NCI-H774 (cell line): ENCODE results near the gene DYRK1A.
"Not testable (repeated sequence)": the region's sequence is repeated elsewhere in the genome, so short reads cannot be mapped to it uniquely, and the experiment has no call there.

Experiments used
- DNase-seq: peaks from one replicate; lab custom pipeline; 2025; lab: John Stamatoyannopoulos, UW

Gene DYRK1A

GRCh38 chr21:37366482-37367316 lies at the start of gene DYRK1A:
TSS of gene DYRK1A (plus strand) at chr21:37366773. CDS start at chr21:37420375, 53,602 bp downstream.
- peak; percentile 99 for DNase-seq

GRCh38 chr21:37319551-37319950 lies 47.0 kb upstream of the DYRK1A start:
- DNase-seq: no peak

- DNase-seq: no peak
These were observed 44.5 kb upstream of the DYRK1A start for GRCh38 chr21:37322084-37322483.

GRCh38 chr21:37324558-37324957 lies 42.0 kb upstream of the DYRK1A start:
- no peak for DNase-seq

GRCh38 chr21:37328147-37328546 lies 38.4 kb upstream of the DYRK1A start:
- not testable (repeated sequence) for DNase-seq

GRCh38 chr21:37331411-37331810 lies 35.2 kb upstream of the DYRK1A start:
- no peak for DNase-seq

- DNase-seq: no peak
These were observed 31.5 kb upstream of the DYRK1A start for GRCh38 chr21:37335053-37335452.

GRCh38 chr21:37337179-37337578 lies 29.4 kb upstream of the DYRK1A start:
- no peak for DNase-seq

GRCh38 chr21:37337831-37338230 lies 28.7 kb upstream of the DYRK1A start:
- no peak for DNase-seq

GRCh38 chr21:37338671-37339551 lies 27.7 kb upstream of the DYRK1A start:
- no peak for DNase-seq

GRCh38 chr21:37339552-37339939 lies 27.0 kb upstream of the DYRK1A start:
- DNase-seq: no peak

GRCh38 chr21:37341254-37341960 lies 25.2 kb upstream of the DYRK1A start:
- no peak for DNase-seq

GRCh38 chr21:37342046-37342632 lies 24.4 kb upstream of the DYRK1A start:
- DNase-seq: no peak

- DNase-seq: no peak
These were observed 19.6 kb upstream of the DYRK1A start for GRCh38 chr21:37346841-37347430.

- DNase-seq: no peak
These were observed 17.9 kb upstream of the DYRK1A start for GRCh38 chr21:37348664-37349063.

GRCh38 chr21:37350472-37350871 lies 16.1 kb upstream of the DYRK1A start:
- no peak for DNase-seq

- no peak for DNase-seq
These were observed 9.9 kb upstream of the DYRK1A start for GRCh38 chr21:37356706-37357105.

GRCh38 chr21:37357691-37358090 lies 8.9 kb upstream of the DYRK1A start:
- no peak for DNase-seq

- no peak for DNase-seq
These were observed 8.2 kb upstream of the DYRK1A start for GRCh38 chr21:37358397-37358796.

GRCh38 chr21:37363936-37364335 lies 2.6 kb upstream of the DYRK1A start:
- DNase-seq: no peak

GRCh38 chr21:37364722-37365121 lies 1.9 kb upstream of the DYRK1A start:
- DNase-seq: no peak
